Subcutaneous adipose tissue (tissue), 4 donors: Measurements from ENCODE around the gene ANXA4. TPM values are rescaled to one million over a fixed set of nuclear protein-coding genes. Genes with fewer than 3 reads are reported as not detected.

Experiments
- total RNA-seq, 4 donors: library from RNA; depleted of rRNA; stranded (reverse); fragments of >200 nt; gene quantifications; one replicate each; pipeline ENCODE4 v1.1.0, GENCODE V29; 2016
- TF ChIP-seq, protein P1 (sequence below): fragments of 450-650 bp; IDR thresholded peaks from one replicate; pipeline ENCODE4 v1.5.1; 2016; ENCODE audit warnings: low read depth, mild to moderate bottlenecking, control low read depth, antibody characterized with exemption, moderate library complexity

Gene ANXA4
- total RNA-seq: 100 to 1,000 TPM in 1 of 4 donors, 10 to 100 TPM in 3; 47.5 to 102 (median 71.0) TPM

DNA sequence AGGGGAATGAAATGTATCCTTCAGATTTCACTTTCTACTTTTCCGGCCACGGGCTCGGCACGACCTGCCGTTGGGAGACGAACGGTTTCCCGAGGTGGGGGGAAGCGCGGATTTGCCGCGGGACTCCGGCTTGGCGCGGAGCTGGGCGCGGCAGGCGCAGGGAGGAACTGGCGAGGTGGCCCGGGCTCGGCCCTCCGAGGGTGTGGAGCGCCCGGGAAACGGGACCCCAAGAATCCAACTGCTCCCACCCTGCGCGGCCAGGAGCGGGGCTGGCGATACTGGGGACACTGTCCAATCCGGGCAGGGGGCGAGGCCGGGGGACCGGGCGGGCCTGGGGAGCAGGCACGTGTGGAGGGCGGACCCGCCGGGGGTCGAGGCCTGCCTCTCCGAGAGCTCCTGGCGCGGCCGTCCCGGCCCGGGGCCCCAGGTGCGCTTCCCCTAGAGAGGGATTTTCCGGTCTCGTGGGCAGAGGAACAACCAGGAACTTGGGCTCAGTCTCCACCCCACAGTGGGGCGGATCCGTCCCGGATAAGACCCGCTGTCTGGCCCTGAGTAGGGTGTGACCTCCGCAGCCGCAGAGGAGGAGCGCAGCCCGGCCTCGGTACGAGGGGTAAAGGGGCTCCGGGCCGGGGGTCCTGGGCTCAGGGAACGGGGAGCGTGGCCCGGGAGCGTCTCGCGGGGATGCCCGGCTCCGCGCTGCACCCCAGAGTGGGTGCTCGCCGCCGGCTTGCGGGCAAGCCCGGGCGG is at the start of gene ANXA4:
Gene ANXA4 (plus strand): TSS at position 560 of the 747 bp plus-strand sequence. CDS start 39,432 bp downstream, outside the sequence.
- TF ChIP-seq, protein P1, sequence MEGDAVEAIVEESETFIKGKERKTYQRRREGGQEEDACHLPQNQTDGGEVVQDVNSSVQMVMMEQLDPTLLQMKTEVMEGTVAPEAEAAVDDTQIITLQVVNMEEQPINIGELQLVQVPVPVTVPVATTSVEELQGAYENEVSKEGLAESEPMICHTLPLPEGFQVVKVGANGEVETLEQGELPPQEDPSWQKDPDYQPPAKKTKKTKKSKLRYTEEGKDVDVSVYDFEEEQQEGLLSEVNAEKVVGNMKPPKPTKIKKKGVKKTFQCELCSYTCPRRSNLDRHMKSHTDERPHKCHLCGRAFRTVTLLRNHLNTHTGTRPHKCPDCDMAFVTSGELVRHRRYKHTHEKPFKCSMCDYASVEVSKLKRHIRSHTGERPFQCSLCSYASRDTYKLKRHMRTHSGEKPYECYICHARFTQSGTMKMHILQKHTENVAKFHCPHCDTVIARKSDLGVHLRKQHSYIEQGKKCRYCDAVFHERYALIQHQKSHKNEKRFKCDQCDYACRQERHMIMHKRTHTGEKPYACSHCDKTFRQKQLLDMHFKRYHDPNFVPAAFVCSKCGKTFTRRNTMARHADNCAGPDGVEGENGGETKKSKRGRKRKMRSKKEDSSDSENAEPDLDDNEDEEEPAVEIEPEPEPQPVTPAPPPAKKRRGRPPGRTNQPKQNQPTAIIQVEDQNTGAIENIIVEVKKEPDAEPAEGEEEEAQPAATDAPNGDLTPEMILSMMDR: no peak

DNA sequence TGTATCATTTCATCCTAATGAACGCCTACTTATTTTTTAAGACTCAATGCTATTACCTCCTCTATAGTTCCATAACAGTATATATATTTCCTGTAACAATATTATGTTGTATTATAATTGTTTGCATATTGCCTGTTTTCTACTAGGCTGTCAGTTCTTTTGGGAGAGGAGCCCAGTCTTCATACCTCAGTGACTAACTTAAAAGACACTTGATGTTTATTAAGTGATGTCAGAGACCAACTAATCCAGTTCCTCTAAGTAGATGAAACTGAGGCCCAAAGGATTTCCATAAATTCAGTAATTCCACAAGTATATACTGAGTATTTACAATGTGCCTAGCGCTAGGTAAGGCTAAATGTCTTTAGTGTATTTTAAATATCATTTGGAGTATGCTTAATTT is 49.5 kb upstream of the ANXA4 start:
- TF ChIP-seq, protein P1: no peak

DNA sequence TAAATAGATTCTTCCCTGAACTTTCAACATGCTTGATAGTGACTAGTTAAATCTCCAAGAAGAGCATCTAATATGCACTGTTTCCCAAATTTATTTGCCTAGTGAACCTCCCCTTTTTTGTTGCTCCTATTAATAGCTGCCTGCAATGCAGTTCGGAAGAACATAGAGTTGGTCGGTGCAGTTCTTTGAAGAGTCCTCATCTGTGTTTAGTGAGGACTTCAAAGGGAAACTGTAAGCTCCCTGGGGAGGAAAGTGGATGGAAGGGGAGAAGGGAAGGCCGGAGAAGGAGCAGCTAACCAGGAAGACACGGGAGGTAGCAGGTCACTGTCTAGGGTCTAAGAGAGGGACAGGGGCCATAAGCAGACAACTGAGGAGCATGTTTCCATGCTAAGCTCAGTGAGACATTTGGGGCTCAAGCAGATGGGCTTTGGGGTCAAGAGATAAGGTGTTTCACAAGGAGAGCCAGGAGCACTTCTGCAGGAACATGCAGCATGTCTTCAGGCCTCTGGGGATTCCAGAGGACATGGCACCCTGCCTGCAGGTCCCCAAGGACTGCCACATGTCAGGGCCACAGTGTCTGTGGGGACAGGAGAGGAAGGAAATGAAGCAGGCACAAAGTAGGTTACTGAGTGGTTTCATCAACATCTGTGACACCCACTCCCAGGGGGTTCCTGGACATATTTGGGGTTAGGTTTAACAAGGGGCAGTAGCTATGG is 48.7 kb upstream of the ANXA4 start:
- TF ChIP-seq, protein P1: no peak

DNA sequence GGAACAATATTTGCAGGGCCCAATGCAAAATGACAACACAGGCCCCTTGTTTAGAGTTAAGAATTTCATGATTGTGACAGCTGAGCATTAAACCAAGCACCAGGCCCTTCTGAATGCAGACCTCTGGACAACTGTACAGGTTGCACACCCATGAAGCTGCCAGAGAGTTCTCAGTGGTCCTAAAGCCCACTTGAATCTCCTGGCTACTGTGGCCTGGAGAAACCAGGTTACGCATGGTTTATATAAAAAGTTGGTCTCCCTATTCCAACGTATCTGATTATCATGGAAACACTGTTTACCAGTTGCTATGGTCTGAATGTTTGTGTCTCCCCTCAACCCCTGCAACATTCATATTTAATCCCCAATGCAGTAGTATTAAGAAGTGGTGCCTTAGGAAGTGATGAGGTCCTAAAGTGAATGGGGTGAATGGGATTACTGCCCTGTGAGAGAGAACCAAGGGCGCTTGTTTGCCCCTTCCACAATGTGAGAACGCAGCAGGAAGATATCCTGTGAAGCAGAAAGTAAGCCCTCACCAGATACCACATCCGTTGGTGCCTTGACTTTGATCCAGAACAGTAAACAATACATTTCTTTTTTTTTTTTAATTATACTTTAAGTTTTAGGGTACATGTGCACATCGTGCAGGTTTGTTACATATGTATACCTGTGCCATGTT is 48.0 kb upstream of the ANXA4 start:
- TF ChIP-seq, protein P1: no peak

DNA sequence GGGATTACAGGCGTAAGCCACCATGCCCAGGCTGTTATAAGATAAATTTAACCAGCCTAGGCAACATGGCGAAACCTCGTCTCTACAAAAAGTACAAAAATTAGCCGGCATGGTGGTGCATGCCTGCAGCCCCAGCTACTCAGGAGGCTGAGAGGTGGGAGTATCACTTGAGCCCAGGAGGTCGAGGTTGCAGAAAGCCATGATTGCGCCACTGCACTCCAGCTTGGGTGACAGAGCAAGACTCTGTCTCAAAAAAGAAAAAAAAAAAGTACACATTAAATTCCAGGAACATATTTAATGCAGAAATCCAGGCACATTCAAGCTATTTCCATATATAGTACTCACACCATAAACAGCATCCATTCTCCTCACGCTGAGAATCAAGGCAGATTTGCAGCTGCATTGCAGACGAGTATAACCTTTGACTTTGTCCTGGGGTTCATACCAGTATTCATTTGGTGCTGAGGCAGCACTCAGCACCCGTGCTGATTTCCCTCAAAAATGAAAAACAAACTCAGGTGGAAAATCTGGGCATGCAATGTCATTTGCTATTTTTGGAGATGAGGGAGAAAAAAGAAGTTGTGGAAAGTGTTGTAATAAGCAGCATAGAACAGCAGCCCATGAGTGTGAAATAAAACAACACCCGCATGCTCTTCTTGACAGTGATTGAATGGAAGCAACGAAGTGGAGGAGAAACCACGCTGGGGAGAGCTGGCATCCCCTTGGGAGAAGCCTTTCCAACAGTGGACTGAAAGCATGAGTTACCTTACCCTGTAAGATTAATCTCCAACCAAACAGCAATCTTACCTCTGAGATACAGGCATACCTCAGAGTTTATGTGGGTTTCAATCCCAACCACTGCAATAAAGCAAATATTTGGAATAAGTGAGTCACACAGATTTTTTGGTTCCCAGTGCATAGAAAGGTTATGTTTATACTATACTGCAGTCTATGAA is 46.8 kb upstream of the ANXA4 start:
- TF ChIP-seq, protein P1: no peak

DNA sequence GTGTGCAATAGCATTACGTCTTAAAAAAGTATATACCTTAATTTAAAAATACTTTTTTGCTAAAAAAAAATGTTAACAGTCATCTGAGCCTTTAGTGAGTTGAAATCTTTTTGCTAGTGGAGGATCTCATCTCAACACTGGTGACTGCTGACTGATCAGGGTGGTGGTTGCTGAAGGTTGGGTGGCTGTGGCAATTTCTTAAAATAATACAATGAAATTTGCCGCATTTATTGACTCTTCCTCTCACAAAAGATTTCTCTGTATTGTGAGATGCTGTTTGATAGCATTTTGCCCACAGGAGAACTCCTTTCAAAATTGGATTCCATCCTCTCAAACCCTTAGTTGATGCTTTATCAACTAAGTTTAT is 46.1 kb upstream of the ANXA4 start:
- TF ChIP-seq, protein P1: no peak
